ENCODE results near the gene CYTH1. TPM values are rescaled to one million over a fixed set of nuclear protein-coding genes. Genes with fewer than 3 reads are reported as not detected.
"Not testable (repeated sequence)": the region's sequence is repeated elsewhere in the genome, so short reads cannot be mapped to it uniquely, and the experiment has no call there.

The CYTH1 gene
- polyA plus RNA-seq, 1 donor from 2014 or later: 120 TPM

DNA sequence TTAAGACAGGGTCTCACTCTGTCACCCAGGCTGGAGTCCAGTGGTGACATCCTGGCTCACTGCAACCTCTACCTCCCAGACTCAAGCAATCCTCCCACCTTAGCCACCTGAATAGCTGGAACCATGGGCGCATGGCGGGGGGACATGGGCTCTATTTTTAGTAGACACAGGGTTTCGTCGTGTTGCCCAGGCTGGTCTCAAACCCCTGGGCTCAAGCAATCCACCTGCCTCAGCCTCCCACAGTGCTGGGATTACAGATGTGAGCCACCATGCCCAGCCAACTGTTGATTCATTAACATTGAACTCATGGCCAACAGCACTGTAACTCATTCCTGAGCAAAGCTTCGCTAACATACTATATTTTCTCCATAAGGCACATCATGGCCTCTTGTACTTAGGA is 31.1 kb downstream of the CYTH1 start:
- H3K9me2 ChIP-seq (ENCODE audit: insufficient read depth, low read length); H3K9me3 ChIP-seq (ENCODE audit: low read length); H2AFZ ChIP-seq (ENCODE audit: low read depth, low read length); H3K4me2 ChIP-seq (ENCODE audit: low read length); H4K20me1 ChIP-seq (ENCODE audit: insufficient read depth); H3K27ac ChIP-seq (ENCODE audit: low read length); H3F3A ChIP-seq (ENCODE audit: insufficient read depth, low read length, poor library complexity, severe bottlenecking); H3K9ac ChIP-seq (ENCODE audit: low read length); H3K36me3 ChIP-seq (ENCODE audit: insufficient read depth, low read length); H3K4me3 ChIP-seq (ENCODE audit: low read length); H3K27me3 ChIP-seq (ENCODE audit: insufficient read depth, low read depth, low read length): not testable (repeated sequence)
- H3K79me2 ChIP-seq (replicated peaks; ENCODE audit: insufficient read depth, low read length): peaks cover 24% of the 10 kb centered on the region

DNA sequence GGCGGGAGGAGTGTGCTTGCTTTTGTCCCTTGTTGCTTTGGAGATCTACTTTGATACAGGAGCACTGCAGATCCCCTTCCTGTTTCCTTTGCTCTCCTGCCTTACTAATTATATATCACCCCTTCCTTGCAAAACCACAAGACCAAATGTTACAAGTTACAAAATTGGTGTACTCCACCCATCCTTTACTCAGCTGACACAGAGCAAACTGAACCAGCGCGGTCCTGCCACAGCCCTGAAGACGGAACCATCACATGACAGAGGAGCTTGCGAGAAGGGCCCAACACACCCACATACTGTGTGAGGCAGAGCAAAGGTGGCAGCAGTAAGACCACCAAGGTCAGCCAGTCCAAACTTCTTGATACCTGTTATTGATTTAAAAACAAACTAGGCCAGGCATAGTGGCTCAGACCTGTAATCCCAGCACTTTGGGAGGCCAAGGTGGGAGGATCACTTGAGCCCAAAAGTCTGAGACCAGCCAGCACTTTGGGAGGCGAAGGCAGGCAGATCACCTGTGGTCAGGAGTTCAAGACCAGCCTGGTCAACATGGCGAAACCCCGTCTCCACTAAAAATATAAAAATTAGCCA is 33.2 kb downstream of the CYTH1 start:
- no peak overlapping the region for H3K4me3 ChIP-seq (ENCODE audit: low read length)
- TF ChIP-seq MXI1 (conservative IDR thresholded peaks at IDR 0.05; ENCODE audit: poor library complexity, severe bottlenecking): no peak
- TF ChIP-seq, protein P1, sequence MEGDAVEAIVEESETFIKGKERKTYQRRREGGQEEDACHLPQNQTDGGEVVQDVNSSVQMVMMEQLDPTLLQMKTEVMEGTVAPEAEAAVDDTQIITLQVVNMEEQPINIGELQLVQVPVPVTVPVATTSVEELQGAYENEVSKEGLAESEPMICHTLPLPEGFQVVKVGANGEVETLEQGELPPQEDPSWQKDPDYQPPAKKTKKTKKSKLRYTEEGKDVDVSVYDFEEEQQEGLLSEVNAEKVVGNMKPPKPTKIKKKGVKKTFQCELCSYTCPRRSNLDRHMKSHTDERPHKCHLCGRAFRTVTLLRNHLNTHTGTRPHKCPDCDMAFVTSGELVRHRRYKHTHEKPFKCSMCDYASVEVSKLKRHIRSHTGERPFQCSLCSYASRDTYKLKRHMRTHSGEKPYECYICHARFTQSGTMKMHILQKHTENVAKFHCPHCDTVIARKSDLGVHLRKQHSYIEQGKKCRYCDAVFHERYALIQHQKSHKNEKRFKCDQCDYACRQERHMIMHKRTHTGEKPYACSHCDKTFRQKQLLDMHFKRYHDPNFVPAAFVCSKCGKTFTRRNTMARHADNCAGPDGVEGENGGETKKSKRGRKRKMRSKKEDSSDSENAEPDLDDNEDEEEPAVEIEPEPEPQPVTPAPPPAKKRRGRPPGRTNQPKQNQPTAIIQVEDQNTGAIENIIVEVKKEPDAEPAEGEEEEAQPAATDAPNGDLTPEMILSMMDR (IDR thresholded peaks at IDR 0.05; ENCODE audit: poor library complexity, severe bottlenecking): no peak
- no peak for TF ChIP-seq TAF1 (IDR thresholded peaks at IDR 0.05; ENCODE audit: low read depth)
- TF ChIP-seq SMC3 (conservative IDR thresholded peaks at IDR 0.05; ENCODE audit: poor library complexity): no peak
- no peak for TF ChIP-seq EZH2 (IDR thresholded peaks at IDR 0.05; ENCODE audit: borderline replicate concordance, insufficient read depth, low read length, poor library complexity, severe bottlenecking)
- TF ChIP-seq, protein P2, sequence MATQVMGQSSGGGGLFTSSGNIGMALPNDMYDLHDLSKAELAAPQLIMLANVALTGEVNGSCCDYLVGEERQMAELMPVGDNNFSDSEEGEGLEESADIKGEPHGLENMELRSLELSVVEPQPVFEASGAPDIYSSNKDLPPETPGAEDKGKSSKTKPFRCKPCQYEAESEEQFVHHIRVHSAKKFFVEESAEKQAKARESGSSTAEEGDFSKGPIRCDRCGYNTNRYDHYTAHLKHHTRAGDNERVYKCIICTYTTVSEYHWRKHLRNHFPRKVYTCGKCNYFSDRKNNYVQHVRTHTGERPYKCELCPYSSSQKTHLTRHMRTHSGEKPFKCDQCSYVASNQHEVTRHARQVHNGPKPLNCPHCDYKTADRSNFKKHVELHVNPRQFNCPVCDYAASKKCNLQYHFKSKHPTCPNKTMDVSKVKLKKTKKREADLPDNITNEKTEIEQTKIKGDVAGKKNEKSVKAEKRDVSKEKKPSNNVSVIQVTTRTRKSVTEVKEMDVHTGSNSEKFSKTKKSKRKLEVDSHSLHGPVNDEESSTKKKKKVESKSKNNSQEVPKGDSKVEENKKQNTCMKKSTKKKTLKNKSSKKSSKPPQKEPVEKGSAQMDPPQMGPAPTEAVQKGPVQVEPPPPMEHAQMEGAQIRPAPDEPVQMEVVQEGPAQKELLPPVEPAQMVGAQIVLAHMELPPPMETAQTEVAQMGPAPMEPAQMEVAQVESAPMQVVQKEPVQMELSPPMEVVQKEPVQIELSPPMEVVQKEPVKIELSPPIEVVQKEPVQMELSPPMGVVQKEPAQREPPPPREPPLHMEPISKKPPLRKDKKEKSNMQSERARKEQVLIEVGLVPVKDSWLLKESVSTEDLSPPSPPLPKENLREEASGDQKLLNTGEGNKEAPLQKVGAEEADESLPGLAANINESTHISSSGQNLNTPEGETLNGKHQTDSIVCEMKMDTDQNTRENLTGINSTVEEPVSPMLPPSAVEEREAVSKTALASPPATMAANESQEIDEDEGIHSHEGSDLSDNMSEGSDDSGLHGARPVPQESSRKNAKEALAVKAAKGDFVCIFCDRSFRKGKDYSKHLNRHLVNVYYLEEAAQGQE (IDR thresholded peaks at IDR 0.05; ENCODE audit: borderline replicate concordance): no peak
- TF ChIP-seq POLR2AphosphoS5 (IDR thresholded peaks at IDR 0.05): no peak
- no peak for TF ChIP-seq EP300 (conservative IDR thresholded peaks at IDR 0.05; ENCODE audit: poor library complexity, severe bottlenecking)
- no peak for TF ChIP-seq RAD21 (conservative IDR thresholded peaks at IDR 0.05)
- no peak overlapping the region for H3K9ac ChIP-seq (ENCODE audit: low read length)
- H3K9me3 ChIP-seq (ENCODE audit: low read length): no peaks in the 10 kb centered on the region
- H3K27ac ChIP-seq (ENCODE audit: low read length): no peak overlapping the region
- peaks cover 16% of the 10 kb centered on the region for H3K79me2 ChIP-seq (replicated peaks; ENCODE audit: insufficient read depth, low read length)
- H3K9me2 ChIP-seq (ENCODE audit: insufficient read depth, low read length): no peaks in the 10 kb centered on the region
- no peak overlapping the region for H2AFZ ChIP-seq (ENCODE audit: low read depth, low read length)
- no peaks in the 10 kb centered on the region for H3K36me3 ChIP-seq (ENCODE audit: insufficient read depth, low read length)
- no peaks in the 10 kb centered on the region for H4K20me1 ChIP-seq (ENCODE audit: insufficient read depth)
- H3K4me2 ChIP-seq (ENCODE audit: low read length): no peak overlapping the region
- H3F3A ChIP-seq (ENCODE audit: insufficient read depth, low read length, poor library complexity, severe bottlenecking): no peaks in the 10 kb centered on the region
- no peaks in the 10 kb centered on the region for H3K27me3 ChIP-seq (ENCODE audit: insufficient read depth, low read depth, low read length)

Measured in neural cell (in vitro differentiated cells).